ENCODE measurements around the gene F10. TPM values are rescaled to one million over a fixed set of nuclear protein-coding genes. Genes with fewer than 3 reads are reported as not detected.

F10 gene
- total and polyA plus RNA-seq, 4 donors, result 2.5 to 18.8 (median 7.7) TPM

DNA sequence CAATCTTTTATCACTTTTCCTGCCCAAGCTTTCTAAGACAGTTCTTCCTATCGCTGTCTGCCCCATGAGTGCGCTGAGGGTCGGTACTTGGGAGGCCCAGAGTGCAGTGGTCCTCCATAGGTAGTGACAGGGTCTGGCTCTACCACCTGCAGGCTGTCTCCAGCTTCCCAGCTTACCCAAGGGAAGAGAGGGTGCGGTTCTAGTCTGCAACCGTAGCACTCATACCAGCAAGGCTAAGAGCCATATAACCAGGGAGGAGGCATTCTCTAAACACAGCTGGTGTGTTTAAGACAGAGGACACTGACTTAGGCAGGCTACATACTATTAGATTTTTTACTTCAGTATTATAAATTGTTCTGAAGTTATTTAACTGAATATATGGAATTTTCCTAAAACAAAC, 44.1 kb downstream of the F10 start:
- Histone ChIP-seq H3K9ac (ENCODE audit: insufficient read depth in 1 of 2, low read length in 2 of 2) (no peak overlapping the region), H3K36me3 (ENCODE audit: control insufficient read depth in 4 of 4, insufficient read depth in 4 of 4, low read length in 4 of 4) (peaks cover 3 to 11% (median 3%) of the 10 kb centered on the region in 4 donors), H3K27me3 (ENCODE audit: control insufficient read depth in 3 of 3, insufficient read depth in 3 of 3, low read length in 2 of 3) (peaks cover 0 to 13% (median 0%) of the 10 kb centered on the region in 3 donors), H3K4me1 (ENCODE audit: control insufficient read depth in 5 of 5, insufficient read depth in 5 of 5, low read length in 5 of 5) (peaks cover 0 to 7% (median 0%) of the 10 kb centered on the region in 5 donors), H3K4me3 (no peak overlapping the region), H3K9me3 (ENCODE audit: control insufficient read depth in 4 of 4, insufficient read depth in 3 of 4, low read length in 3 of 4) (peaks cover 0 to 4% (median 1%) of the 10 kb centered on the region in 4 donors), H3K27ac (ENCODE audit: low read depth in 1 of 2, low read length in 1 of 2) (no peak overlapping the region)
- TF ChIP-seq, protein P1, sequence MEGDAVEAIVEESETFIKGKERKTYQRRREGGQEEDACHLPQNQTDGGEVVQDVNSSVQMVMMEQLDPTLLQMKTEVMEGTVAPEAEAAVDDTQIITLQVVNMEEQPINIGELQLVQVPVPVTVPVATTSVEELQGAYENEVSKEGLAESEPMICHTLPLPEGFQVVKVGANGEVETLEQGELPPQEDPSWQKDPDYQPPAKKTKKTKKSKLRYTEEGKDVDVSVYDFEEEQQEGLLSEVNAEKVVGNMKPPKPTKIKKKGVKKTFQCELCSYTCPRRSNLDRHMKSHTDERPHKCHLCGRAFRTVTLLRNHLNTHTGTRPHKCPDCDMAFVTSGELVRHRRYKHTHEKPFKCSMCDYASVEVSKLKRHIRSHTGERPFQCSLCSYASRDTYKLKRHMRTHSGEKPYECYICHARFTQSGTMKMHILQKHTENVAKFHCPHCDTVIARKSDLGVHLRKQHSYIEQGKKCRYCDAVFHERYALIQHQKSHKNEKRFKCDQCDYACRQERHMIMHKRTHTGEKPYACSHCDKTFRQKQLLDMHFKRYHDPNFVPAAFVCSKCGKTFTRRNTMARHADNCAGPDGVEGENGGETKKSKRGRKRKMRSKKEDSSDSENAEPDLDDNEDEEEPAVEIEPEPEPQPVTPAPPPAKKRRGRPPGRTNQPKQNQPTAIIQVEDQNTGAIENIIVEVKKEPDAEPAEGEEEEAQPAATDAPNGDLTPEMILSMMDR (IDR thresholded peaks at IDR 0.05; ENCODE audit: control extremely low read depth, extremely low read depth), result no peak
- no peak for DNase-seq
- no peak for ATAC-seq (ENCODE audit: insufficient read depth, low FRiP score)
- WGBS, 2 donors, result 92% methylated on average over 5 of the region's 5 CpGs

DNA sequence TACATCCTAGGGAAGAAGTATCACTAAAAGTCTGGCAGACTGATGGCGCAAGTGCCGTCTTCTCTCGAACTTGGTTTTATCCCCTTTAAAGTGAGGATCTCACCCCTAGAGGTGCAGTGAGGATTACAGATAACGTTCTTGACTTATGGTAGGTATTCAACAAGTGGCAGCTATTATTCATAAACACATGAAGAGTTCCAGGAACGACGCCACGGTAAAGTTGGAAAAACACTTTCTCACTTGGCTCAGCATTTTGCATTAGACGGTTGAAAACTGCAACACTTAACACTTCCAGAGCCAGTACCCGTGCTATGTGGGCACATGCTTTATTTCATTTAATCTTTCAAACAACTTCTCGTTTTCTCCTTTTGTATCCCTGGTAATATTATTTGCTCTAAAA, 44.6 kb downstream of the F10 start:
- peaks cover 0 to 4% (median 1%) of the 10 kb centered on the region in 4 donors for H3K9me3 ChIP-seq (ENCODE audit: control insufficient read depth in 4 of 4, insufficient read depth in 3 of 4, low read length in 3 of 4)
- H3K36me3 ChIP-seq (ENCODE audit: control insufficient read depth in 4 of 4, insufficient read depth in 4 of 4, low read length in 4 of 4), result peaks cover 3 to 11% (median 7%) of the 10 kb centered on the region in 4 donors
- 89 to 92% methylated on average over 10 of the region's 10 CpGs for WGBS, 2 donors
- no peak overlapping the region for H3K27ac ChIP-seq (ENCODE audit: low read depth in 1 of 2, low read length in 1 of 2)
- H3K27me3 ChIP-seq (ENCODE audit: control insufficient read depth in 3 of 3, insufficient read depth in 3 of 3, low read length in 2 of 3), result peaks cover 0 to 13% (median 0%) of the 10 kb centered on the region in 3 donors
- no peak overlapping the region for H3K4me3 ChIP-seq
- ATAC-seq (ENCODE audit: insufficient read depth, low FRiP score), result no peak
- no peak for DNase-seq
- H3K9ac ChIP-seq (ENCODE audit: insufficient read depth in 1 of 2, low read length in 2 of 2), result no peak overlapping the region
- TF ChIP-seq, protein P1 (IDR thresholded peaks at IDR 0.05; ENCODE audit: control extremely low read depth, extremely low read depth), result no peak
- H3K4me1 ChIP-seq (ENCODE audit: control insufficient read depth in 5 of 5, insufficient read depth in 5 of 5, low read length in 5 of 5), result peaks cover 0 to 7% (median 0%) of the 10 kb centered on the region in 5 donors

DNA sequence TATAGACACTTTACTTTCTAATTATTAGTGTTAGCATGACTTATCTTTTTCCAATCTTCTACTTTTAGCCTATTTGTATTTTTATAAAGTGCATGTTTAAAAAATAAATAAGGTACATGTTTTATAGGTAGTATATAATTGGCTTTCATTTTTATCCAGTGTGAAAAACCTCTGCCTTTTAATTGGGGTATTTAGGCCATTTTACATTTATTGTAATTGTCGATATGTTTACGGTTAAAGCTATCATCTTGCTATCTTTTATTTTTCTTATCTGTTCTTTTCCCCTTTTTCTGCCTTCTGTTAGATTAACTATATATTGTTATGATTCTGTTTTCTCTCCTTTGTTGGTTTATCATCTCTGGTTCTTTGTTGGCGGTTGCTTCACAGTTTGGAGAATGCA, 45.0 kb downstream of the F10 start:
- TF ChIP-seq, protein P1 (IDR thresholded peaks at IDR 0.05; ENCODE audit: control extremely low read depth, extremely low read depth), result no peak
- H3K4me3 ChIP-seq, result no peak overlapping the region
- H3K27me3 ChIP-seq (ENCODE audit: control insufficient read depth in 3 of 3, insufficient read depth in 3 of 3, low read length in 2 of 3), result peaks cover 0 to 13% (median 0%) of the 10 kb centered on the region in 3 donors
- H3K9me3 ChIP-seq (ENCODE audit: control insufficient read depth in 4 of 4, insufficient read depth in 3 of 4, low read length in 3 of 4), result peaks cover 0 to 4% (median 1%) of the 10 kb centered on the region in 4 donors
- H3K27ac ChIP-seq (ENCODE audit: low read depth in 1 of 2, low read length in 1 of 2), result no peak overlapping the region
- H3K9ac ChIP-seq (ENCODE audit: insufficient read depth in 1 of 2, low read length in 2 of 2), result no peak overlapping the region
- DNase-seq (no peak), ATAC-seq (ENCODE audit: insufficient read depth, low FRiP score) (no peak)
- 97 to 98% methylated on average over 3 of the region's 3 CpGs for WGBS, 2 donors
- H3K36me3 ChIP-seq (ENCODE audit: control insufficient read depth in 4 of 4, insufficient read depth in 4 of 4, low read length in 4 of 4), result peaks cover 3 to 13% (median 9%) of the 10 kb centered on the region in 4 donors
- peaks cover 0 to 7% (median 0%) of the 10 kb centered on the region in 5 donors for H3K4me1 ChIP-seq (ENCODE audit: control insufficient read depth in 5 of 5, insufficient read depth in 5 of 5, low read length in 5 of 5)

DNA sequence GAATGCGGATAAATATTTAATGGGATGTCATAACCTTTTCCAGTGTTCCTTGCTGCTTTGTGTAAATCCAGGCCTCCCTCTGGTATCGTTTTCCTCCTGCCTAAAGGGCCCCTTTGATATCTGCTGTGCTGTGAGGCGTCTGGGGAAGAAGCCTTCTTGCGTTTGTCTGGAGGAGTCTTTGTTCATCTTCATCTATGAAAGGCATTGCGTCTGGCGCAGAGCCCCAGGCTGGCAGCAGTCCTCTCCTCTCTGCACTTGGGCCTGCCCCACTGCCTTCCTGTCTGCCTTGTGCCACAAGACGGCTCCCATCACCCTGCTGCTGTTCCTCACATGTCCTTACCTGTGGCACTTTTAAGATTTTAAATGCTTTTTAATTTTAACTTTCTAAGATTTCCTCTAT, 45.6 kb downstream of the F10 start:
- WGBS, 2 donors, result 92 to 97% methylated on average over 7 of the region's 7 CpGs
- DNase-seq (no peak), ATAC-seq (ENCODE audit: insufficient read depth, low FRiP score) (no peak)
- peaks cover 3 to 13% (median 10%) of the 10 kb centered on the region in 4 donors for H3K36me3 ChIP-seq (ENCODE audit: control insufficient read depth in 4 of 4, insufficient read depth in 4 of 4, low read length in 4 of 4)
- no peak overlapping the region for H3K27ac ChIP-seq (ENCODE audit: low read depth in 1 of 2, low read length in 1 of 2)
- no peak overlapping the region for H3K4me3 ChIP-seq
- peaks cover 0 to 5% (median 0%) of the 10 kb centered on the region in 5 donors for H3K4me1 ChIP-seq (ENCODE audit: control insufficient read depth in 5 of 5, insufficient read depth in 5 of 5, low read length in 5 of 5)
- H3K9ac ChIP-seq (ENCODE audit: insufficient read depth in 1 of 2, low read length in 2 of 2), result no peak overlapping the region
- peaks cover 0 to 4% (median 1%) of the 10 kb centered on the region in 4 donors for H3K9me3 ChIP-seq (ENCODE audit: control insufficient read depth in 4 of 4, insufficient read depth in 3 of 4, low read length in 3 of 4)
- TF ChIP-seq, protein P1 (IDR thresholded peaks at IDR 0.05; ENCODE audit: control extremely low read depth, extremely low read depth), result no peak
- H3K27me3 ChIP-seq (ENCODE audit: control insufficient read depth in 3 of 3, insufficient read depth in 3 of 3, low read length in 2 of 3), result peaks cover 0 to 6% (median 0%) of the 10 kb centered on the region in 3 donors

Measured in lung (tissue), 12 donors.